Measurements from ENCODE around the gene LTF.
"Not testable (repeated sequence)": the region's sequence is repeated elsewhere in the genome, so short reads cannot be mapped to it uniquely, and the experiment has no call there.

The LTF gene

GRCh38 chr3:46405301-46406019 is 59.2 kb downstream of the LTF start:
- peaks cover 12 to 26% of the 10 kb centered on the region in 2 donors for H3K4me1 Mint-ChIP-seq (ENCODE audit: low read depth in 2 of 2)
- no peak overlapping the region for H3K4me3 Mint-ChIP-seq
- no peak for DNase-seq
- H3K9me3 Mint-ChIP-seq, result no peaks in the 10 kb centered on the region
- H3K27ac Mint-ChIP-seq, result peak overlapping the region; percentile 96 to 97
- H3K27me3 Mint-ChIP-seq, result no peaks in the 10 kb centered on the region
- no peak for ATAC-seq (replicated peaks)
- peaks cover 7% of the 10 kb centered on the region for H3K36me3 Mint-ChIP-seq (ENCODE audit: insufficient read depth)

- peaks cover 12 to 14% of the 10 kb centered on the region in 2 donors for H3K4me1 Mint-ChIP-seq (ENCODE audit: low read depth in 2 of 2)
- H3K27ac Mint-ChIP-seq; H3K4me3 Mint-ChIP-seq; H3K36me3 Mint-ChIP-seq (ENCODE audit: insufficient read depth); DNase-seq; ATAC-seq (replicated peaks); H3K27me3 Mint-ChIP-seq; H3K9me3 Mint-ChIP-seq: not testable (repeated sequence)
These were observed 61.8 kb downstream of the LTF start for GRCh38 chr3:46402902-46403301.

DNA sequence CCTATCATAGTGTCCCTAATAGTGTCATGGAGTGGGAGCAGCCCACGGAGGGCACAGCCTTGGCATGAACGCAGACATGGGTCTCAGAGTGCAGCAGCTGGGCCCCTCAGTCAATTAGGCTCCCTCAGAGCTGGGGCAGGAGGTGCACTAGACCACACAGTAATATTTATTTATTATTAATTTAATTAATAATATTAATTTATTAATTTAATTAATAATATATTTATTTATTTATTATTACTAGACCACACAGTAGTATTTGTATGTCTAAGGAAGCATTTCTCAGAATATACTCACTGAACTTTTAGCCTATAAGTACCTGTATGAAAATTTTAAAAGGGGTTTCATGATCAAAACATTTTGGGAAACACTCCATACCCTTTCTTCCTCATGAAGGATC is 63.1 kb downstream of the LTF start:
- ATAC-seq (replicated peaks) (no peak), DNase-seq (no peak)
- no peak overlapping the region for H3K4me3 Mint-ChIP-seq
- peaks cover 4% of the 10 kb centered on the region for H3K36me3 Mint-ChIP-seq (ENCODE audit: insufficient read depth)
- no peaks in the 10 kb centered on the region for H3K9me3 Mint-ChIP-seq
- H3K27ac Mint-ChIP-seq, result no peak overlapping the region
- H3K27me3 Mint-ChIP-seq, result no peaks in the 10 kb centered on the region
- peaks cover 5% of the 10 kb centered on the region in 2 donors for H3K4me1 Mint-ChIP-seq (ENCODE audit: low read depth in 2 of 2)

DNA sequence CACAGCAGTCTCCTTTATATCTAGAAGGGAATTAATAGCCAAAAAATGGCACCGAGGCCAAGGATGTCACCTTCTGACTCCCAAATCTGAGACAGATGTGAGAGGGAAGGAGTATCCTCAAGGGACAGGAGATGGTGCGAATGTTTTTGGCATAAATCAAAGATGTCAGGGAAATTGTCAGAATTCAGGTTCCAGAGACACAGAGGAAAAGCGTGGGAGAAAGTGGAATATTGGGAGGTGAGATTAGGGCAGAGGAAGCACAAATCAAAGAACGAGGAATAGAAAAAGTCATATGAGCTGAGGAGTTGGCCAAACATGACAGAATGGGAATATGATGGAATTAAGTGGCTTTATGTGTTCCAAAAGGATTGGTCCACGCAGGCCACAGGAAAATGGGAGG is 63.9 kb downstream of the LTF start:
- Mint-ChIP-seq H3K36me3 (ENCODE audit: insufficient read depth) (peaks cover 3% of the 10 kb centered on the region), H3K4me1 (ENCODE audit: low read depth in 2 of 2) (peaks cover 3 to 6% of the 10 kb centered on the region in 2 donors), H3K27ac (no peak overlapping the region), H3K9me3 (no peaks in the 10 kb centered on the region), H3K4me3 (no peak overlapping the region), H3K27me3 (no peaks in the 10 kb centered on the region)
- DNase-seq (no peak), ATAC-seq (replicated peaks) (no peak)

GRCh38 chr3:46400000-46400734 is 64.5 kb downstream of the LTF start:
- DNase-seq, result no peak

DNA sequence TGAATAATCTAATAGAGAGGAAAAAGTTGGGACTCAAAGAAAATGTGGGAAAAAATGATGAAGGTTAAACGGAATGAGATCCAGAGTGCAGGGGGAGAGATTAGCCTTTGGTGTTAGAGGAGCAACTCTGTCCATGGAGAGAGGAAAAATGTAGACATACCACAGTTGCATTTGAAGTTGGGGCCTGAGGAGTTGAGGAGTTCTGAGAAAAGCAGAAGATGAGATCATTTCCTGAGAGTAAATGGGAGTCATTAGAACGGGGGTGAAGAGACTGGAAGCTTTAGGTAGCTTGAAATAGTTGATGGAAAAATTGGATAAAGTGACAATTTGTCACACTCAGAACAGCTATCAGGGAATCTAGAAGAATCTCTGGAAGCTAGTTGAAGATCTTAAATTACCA is 65.1 kb downstream of the LTF start:
- Mint-ChIP-seq H3K4me1 (ENCODE audit: low read depth in 2 of 2) (peaks cover 3 to 6% of the 10 kb centered on the region in 2 donors), H3K36me3 (ENCODE audit: insufficient read depth) (peaks cover 3% of the 10 kb centered on the region), H3K4me3 (no peak overlapping the region), H3K27ac (no peak overlapping the region), H3K9me3 (no peaks in the 10 kb centered on the region), H3K27me3 (no peaks in the 10 kb centered on the region)
- no peak for DNase-seq
- ATAC-seq (replicated peaks), result no peak

More at GRCh38 chr3:46400000-46400734, 64.5 kb downstream of the LTF start:
- ATAC-seq (replicated peaks), result no peak
- no peak overlapping the region for H3K4me3 Mint-ChIP-seq
- peaks cover 3 to 6% of the 10 kb centered on the region in 2 donors for H3K4me1 Mint-ChIP-seq (ENCODE audit: low read depth in 2 of 2)
- no peaks in the 10 kb centered on the region for H3K9me3 Mint-ChIP-seq
- peaks cover 3% of the 10 kb centered on the region for H3K36me3 Mint-ChIP-seq (ENCODE audit: insufficient read depth)
- no peaks in the 10 kb centered on the region for H3K27me3 Mint-ChIP-seq
- H3K27ac Mint-ChIP-seq, result no peak overlapping the region

DNA sequence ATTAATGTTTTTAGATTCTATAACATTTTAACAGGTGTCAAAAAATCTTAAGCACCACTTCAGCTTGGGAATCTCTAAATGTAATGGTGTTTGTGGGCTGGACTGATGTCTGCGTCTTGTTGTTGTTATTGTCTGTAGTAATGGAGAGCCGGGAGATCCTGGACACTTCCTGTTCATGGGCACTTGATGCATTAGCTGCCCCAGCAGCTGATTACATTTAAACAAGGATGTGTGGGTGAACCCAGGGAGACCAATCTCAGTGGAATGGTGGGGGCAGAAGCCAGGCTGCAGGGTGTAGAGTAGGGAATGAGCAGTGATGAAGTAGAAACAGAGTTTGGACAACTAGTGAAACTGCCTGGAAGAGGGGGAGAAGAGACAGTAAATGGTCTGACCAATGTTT is 65.6 kb downstream of the LTF start:
- Mint-ChIP-seq H3K27ac (no peak overlapping the region), H3K9me3 (no peaks in the 10 kb centered on the region), H3K27me3 (no peaks in the 10 kb centered on the region), H3K4me3 (no peak overlapping the region), H3K36me3 (ENCODE audit: insufficient read depth) (peaks cover under 1% of the 10 kb centered on the region), H3K4me1 (ENCODE audit: low read depth in 2 of 2) (peaks cover 3 to 6% of the 10 kb centered on the region in 2 donors)
- ATAC-seq (replicated peaks), result no peak
- DNase-seq, result no peak

- Mint-ChIP-seq H3K27me3 (no peaks in the 10 kb centered on the region), H3K9me3 (no peaks in the 10 kb centered on the region), H3K4me3 (no peak overlapping the region), H3K36me3 (ENCODE audit: insufficient read depth) (no peaks in the 10 kb centered on the region), H3K4me1 (ENCODE audit: low read depth in 2 of 2) (peaks cover 3 to 6% of the 10 kb centered on the region in 2 donors), H3K27ac (no peak overlapping the region)
- ATAC-seq (replicated peaks) (no peak), DNase-seq (no peak)
These were observed 66.3 kb downstream of the LTF start for GRCh38 chr3:46398186-46398955.

DNA sequence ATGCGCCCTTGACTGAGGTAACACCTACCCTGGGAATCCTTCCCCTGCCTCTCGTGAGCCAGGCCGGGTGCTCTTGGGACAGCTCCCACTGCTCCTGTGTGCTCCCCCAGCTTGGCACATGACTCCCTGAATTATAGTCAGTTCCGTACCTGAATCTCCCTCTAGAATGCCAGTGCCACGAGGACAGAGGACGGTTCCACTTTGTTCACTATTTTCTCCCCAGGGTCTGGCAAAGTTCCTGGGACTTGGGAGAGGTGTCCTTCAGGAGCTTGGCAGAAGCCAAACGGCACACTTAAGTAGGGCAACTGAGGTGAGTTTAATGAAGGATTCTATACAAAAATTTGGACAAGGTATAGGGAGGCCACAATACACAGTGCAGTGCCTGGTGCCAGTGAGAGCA is 67.6 kb downstream of the LTF start:
- peaks cover 3% of the 10 kb centered on the region for H3K36me3 Mint-ChIP-seq (ENCODE audit: insufficient read depth)
- no peak overlapping the region for H3K4me3 Mint-ChIP-seq
- peak overlapping the region in 1 of 2 donors; percentile 14 for H3K27ac Mint-ChIP-seq
- ATAC-seq (replicated peaks) (no peak), DNase-seq (no peak)
- H3K27me3 Mint-ChIP-seq, result no peaks in the 10 kb centered on the region
- peaks cover 3 to 6% of the 10 kb centered on the region in 2 donors for H3K4me1 Mint-ChIP-seq (ENCODE audit: low read depth in 2 of 2)
- H3K9me3 Mint-ChIP-seq, result no peaks in the 10 kb centered on the region

- no peaks in the 10 kb centered on the region for H3K27me3 Mint-ChIP-seq
- DNase-seq (no peak), ATAC-seq (replicated peaks) (no peak)
- peak overlapping the region in 1 of 2 donors; percentile 18 for H3K27ac Mint-ChIP-seq
- no peak overlapping the region for H3K4me3 Mint-ChIP-seq
- peaks cover 3 to 6% of the 10 kb centered on the region in 2 donors for H3K4me1 Mint-ChIP-seq (ENCODE audit: low read depth in 2 of 2)
- H3K9me3 Mint-ChIP-seq, result no peaks in the 10 kb centered on the region
- peaks cover 3% of the 10 kb centered on the region for H3K36me3 Mint-ChIP-seq (ENCODE audit: insufficient read depth)
These were observed 68.8 kb downstream of the LTF start for GRCh38 chr3:46395766-46396530.

- Mint-ChIP-seq H3K27ac (peak overlapping the region; percentile 2 to 16), H3K9me3 (no peaks in the 10 kb centered on the region), H3K36me3 (ENCODE audit: insufficient read depth) (peaks cover 3% of the 10 kb centered on the region), H3K27me3 (no peaks in the 10 kb centered on the region), H3K4me1 (ENCODE audit: low read depth in 2 of 2) (peaks cover 3 to 6% of the 10 kb centered on the region in 2 donors), H3K4me3 (no peak overlapping the region)
- ATAC-seq (replicated peaks) (no peak), DNase-seq (no peak)
These were observed 69.5 kb downstream of the LTF start for GRCh38 chr3:46395210-46395661.

DNA sequence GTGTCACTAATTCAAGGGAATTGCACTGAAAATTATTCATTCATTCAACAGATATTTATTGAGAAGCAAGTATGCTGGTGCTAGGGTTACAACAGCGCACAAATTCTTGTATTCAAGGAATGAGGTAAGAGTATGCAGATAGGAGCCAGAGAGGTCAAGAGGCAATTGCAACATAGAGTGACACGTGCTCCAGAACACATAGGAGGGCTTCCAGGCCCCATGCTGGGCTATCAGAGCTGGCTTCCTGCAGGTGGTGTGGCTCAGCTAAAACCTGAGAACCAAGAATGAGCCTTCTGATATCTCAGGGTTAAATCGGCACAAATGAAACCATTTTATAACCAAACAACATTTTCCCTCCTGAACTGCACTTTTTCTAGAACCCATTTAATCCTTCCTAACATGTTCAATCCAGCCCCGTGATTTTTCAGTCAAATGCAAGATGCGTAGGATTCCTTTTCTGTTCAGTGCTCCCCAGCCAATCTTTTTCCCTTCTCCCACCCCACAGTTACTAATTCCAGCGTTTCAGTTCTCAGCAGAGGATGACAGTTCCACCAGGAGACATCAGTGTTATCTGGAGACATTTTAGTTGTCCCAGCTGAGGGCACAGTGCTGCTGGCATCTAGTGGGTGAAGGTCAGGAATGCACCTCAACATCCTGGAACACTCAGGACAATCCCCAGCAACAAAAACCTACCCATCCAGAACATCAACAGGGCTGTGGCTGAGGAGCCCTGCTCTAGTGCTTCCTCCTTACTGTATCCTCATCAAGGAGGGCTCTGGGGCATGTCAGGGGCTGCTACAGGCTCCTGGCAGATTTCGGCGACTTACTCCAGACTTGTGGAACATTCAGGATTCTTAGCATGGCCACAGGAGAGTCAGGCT is 70.9 kb downstream of the LTF start:
- H3K4me3 Mint-ChIP-seq, result no peak overlapping the region
- H3K27ac Mint-ChIP-seq, result no peak overlapping the region

More for the DNA sequence above, 70.9 kb downstream of the LTF start:
- peaks cover 3 to 6% of the 10 kb centered on the region in 2 donors for H3K4me1 Mint-ChIP-seq (ENCODE audit: low read depth in 2 of 2)
- DNase-seq (no peak), ATAC-seq (replicated peaks) (no peak)
- peaks cover 3% of the 10 kb centered on the region for H3K36me3 Mint-ChIP-seq (ENCODE audit: insufficient read depth)
- no peaks in the 10 kb centered on the region for H3K27me3 Mint-ChIP-seq
- no peaks in the 10 kb centered on the region for H3K9me3 Mint-ChIP-seq
